ENCODE data around the gene ACOX3.
"Not testable (repeated sequence)": the region's sequence is repeated elsewhere in the genome, so short reads cannot be mapped to it uniquely, and the experiment has no call there.

Gene ACOX3

DNA sequence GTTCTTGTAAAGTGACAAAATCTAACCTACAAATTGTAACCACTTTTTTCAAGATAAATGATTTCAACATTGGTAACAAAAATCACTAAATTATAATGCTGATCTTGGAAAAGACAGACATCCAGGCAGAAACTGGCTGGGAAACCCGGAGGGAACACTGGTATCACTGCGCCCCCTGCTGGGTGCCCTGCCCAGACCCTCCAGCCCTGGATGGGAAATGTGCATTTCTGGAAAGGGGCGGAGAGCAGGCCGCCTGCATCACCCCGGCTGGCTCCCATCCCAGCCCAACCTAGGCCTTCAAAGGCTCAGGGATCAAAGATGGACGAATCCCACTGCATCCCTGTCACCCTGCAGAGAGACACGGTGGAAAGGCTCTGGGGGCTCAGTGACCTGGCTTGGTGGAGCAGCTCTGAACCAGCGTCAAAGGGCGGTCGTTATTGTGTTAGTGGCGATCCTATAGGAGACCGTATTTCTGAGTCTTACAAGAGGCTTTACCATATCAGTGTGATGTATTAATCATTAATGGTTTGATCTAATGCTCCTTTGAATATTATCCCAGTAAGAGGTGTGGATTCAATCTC is 37.3 kb downstream of the ACOX3 start:
- DNase-seq = peak; percentile 48 to 88

GRCh38 chr4:8402640-8403039 is 37.9 kb downstream of the ACOX3 start:
- peak in 1 of 2 donors; percentile 23 for DNase-seq

DNA sequence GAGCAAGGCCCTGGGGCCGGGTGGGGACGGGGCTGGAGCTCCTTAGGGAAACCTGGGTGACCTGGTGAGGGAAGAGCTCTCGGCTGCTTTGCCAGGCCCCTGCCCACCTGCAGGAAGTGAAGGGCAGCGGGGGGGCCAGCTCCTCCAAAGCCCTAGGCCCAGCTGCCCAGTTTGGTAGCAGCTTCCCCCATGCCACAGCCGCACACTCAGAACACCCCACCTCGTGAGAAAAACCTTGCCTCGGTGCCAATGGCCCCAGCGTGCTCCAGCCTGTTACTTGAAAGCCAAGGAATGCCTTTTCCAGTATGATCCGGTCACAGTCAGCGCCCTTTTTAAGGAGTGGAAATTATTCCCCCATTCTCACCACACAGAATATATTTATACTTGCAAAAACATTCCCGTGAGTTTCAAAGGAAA is 38.3 kb downstream of the ACOX3 start:
- no peak for DNase-seq

- DNase-seq = no peak
These were observed 38.9 kb downstream of the ACOX3 start for GRCh38 chr4:8401665-8402064.

DNA sequence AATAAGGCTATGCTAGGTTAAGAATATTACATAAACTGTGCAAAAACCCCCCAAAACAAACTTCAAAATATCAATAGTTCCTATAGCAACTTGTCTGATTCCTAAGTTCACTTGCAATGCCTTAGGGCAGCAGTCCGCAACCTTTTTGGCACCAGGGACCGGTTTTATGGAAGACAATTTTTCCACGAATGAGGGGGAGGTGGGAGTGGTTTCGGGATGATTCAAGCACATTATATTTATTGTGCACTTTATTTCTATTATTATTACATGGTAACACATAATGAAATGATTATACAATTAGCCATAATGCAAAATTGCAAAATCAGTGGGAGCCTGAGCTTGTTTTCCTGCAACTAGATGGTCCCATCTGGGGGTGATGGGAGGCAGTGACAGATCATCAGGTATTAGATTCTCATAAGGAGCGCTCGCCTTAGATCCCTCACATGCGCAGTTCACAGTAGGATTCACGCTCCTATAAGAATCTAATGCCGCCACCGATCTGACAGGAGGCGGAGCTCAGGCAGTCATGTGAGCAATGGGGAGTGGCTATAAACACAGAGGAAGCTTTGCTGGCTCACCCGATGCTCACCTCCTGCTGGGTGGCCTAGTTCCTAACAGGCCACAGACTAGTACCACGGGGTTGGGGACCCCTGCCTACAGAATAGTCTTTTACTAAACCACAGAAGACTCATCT is 39.7 kb downstream of the ACOX3 start:
- DNase-seq = no peak

DNA sequence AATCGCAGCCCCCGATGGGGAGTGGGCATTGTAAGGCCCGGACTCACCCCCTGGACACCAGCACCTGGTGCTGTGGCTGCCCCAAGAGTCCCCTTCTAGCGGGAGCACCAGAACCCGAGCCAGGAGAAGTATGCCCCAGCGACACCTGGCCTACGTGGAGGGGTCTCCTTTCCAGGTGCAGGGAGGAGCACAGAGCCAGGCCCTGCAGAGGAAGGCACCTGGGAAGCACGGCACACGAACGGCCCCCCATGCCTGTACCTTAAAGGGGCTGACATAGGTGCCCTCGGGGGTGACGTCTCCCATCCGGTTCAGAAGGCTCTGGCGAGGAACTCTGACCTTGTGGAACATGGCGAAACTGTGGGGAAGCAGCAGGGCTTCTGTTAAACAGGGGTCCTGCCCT is 41.2 kb downstream of the ACOX3 start:
- DNase-seq = no peak

DNA sequence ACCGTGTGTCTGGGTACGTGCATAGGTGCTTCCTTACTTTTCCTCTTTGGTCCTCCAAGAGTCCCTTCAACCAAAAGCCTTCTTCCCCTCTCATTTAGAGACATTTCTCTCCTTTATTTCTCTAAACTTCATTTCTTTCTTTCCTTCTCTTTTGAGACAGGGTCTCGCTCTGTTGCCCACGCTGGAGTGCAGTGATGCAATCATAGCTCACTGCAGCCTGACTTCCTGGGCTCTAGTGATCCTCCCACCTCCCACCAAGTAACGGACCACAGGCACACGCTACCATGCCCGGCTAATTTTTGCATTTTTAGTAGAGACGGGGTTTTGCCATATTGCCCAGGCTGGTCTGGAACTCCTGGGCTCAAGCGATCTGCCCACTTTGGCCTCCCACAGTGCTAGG is 42.2 kb downstream of the ACOX3 start:
- no peak for DNase-seq

DNA sequence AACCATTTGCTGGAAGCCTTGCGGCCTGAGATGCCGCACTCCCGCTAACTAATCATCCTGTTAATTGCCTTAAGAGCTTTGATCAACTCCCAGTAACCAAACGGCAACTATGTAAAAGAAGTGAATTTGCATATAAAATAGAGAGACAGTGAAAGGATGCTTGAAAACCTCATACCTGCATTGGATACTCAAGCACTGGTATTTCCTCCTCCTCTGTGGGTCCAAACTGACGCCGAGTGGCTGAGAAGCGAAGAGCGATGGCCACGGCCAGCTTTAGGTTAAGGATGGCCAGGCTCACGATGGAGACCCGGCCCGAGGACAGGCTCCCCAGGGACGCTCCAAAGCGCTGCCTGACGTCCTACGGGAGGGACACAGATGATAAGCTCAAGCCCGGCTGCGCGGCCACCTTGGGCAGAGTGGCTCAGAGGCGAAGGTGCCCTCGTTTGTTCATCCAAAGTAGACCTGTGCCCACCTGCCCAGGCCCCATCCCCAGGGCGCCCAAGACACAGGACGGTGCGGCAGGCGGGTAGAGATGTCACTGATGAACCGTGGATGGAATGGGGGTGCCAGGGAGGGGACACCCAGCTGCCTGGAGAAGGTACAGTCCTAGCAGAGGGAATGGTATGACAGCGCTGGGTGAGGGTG is 43.6 kb downstream of the ACOX3 start:
- DNase-seq = no peak

GRCh38 chr4:8395504-8396296 is 44.8 kb downstream of the ACOX3 start:
- no peak for DNase-seq

GRCh38 chr4:8394806-8395205 is 45.7 kb downstream of the ACOX3 start:
- no peak for DNase-seq

DNA sequence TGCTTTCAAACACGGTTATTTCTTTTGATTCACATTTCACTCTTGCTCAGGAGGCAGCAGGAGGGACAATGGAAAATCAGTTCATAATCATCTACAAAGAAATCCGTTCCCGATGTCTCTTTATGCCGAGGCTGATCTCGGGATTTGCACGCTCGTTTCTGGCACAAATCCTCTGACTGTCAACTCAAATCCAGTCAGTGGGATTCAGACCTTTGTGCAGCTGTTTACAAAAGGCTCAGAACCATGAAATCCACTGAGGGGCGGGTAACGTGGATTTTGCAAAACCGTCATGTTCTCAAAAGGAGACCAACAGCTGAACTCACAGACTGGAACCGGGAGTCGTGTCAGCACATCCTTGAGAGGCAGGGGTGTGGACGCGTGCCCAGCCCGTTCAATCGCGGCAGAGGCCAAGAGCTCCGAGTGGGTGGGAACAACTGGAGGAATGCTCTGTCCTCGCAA is 46.4 kb downstream of the ACOX3 start:
- DNase-seq = no peak

DNA sequence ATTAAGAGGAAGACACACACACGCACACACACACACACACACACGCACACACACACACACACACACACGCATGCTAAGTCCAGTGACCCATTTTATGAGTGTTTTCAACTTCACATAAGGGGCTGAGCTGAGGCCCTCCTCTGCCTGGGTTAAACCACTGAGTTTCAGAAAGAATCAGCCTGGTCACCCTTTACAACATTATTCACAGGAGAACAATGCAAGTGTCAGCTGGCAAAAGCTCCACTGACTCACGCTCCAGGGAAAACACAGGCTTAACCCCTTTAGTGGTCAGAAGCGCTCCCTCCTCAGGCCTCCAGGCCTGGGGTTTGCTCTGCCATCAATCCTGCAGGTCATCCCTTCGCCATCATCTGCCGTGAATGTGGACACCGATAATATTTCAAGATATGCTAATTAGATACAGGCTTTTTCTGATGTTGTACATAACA is 46.9 kb downstream of the ACOX3 start:
- no peak for DNase-seq

GRCh38 chr4:8392591-8393190 is 47.8 kb downstream of the ACOX3 start:
- DNase-seq = no peak

GRCh38 chr4:8391972-8392371 is 48.6 kb downstream of the ACOX3 start:
- peak; percentile 7 to 51 for DNase-seq

DNA sequence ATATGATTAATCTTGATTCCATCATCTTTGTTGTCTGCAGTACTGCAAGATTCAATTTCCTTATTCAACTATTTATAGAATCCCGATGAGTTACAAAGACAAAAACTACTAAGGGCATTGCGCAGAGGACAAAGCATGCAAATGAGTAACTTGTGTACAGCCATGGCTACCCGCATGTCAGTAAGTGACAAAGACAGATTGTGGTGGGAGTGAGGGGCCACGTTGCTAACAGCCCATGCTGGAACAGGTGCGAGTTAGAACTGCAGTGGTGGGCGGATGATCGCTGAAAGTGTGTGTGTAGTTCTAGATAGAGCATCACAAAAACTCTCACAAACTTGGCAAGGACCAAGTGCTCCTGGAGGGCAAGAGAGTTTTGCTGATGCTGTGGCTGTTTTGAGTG is 49.5 kb downstream of the ACOX3 start:
- DNase-seq = no peak

DNA sequence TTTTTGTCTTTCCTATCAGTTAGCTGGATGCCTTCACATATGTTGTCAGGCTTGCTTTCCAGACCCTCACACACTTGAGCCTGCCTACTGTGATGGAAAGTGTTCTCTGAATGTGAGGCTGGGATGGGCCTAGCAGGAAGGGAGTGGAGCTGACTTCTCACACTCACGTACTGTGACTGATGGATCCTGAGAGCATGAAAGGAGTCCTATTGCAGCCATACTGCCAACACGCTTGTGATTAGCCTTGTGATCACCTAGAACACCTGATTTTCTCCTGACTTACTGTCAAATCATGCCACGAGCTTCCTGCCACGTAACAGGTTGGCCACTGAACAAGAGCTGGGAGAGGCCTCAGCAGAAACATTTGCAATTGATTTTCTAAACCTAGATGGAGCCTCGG is 49.9 kb downstream of the ACOX3 start:
- no peak for DNase-seq

DNA sequence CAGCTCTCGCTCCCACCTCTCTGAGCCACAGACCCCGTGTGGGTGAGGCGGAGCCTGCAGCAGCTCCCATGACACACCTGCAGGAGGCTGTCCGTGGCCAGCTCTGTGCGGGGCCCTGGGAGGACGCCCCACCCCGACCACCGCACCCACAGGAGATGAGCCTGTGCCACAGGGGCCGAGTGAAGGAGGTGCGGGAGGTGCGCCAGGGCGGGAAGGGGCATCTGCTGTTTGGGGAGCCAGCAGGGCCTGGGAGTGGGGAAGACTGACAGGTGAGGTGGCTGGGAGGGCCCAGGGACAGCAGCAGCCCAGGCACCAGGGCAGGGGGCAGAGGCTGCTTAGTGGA is 52.0 kb downstream of the ACOX3 start:
- DNase-seq = no peak

- DNase-seq = no peak
These were observed 52.7 kb downstream of the ACOX3 start for GRCh38 chr4:8387615-8388527.

GRCh38 chr4:8387194-8387593 is 53.3 kb downstream of the ACOX3 start:
- DNase-seq = no peak

DNA sequence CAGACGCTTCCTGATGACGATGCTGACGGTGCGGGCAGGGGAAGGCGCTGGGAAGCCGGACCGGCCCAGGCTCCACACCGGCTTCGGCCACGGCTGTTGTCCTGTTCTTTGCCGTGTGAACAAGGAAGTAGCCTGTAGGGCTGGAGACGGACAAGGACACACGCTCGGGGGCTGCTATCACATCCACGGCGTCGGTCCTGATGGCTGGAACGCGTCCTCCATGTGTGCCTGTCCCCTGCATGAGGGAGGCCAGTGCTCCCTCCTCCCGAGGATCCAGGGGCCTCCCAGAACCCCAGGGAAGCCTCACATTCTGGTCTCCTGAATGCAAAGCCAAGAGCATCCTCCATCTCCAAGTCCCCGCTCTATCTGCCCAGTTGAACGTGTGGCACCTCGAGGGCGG is 53.8 kb downstream of the ACOX3 start:
- DNase-seq = no peak

GRCh38 chr4:8386131-8386530 is 54.4 kb downstream of the ACOX3 start:
- DNase-seq = not testable (repeated sequence)

- no peak for DNase-seq
These were observed 54.9 kb downstream of the ACOX3 start for GRCh38 chr4:8385611-8386010.

Data from inflammatory macrophage treated with lipopolysaccharide for 1 hour (primary cell).